HEK293 (cell line): ENCODE results near the gene SSU72.

ENCODE experiments used
- CTCF ChIA-PET: fragments of 350-600 bp; formaldehyde crosslinking; extraction: SDS; loops from one replicate; lab custom pipeline; 2021; ENCODE audit warnings: antibody characterized with exemption; lab: Yijun Ruan, JAX
- POLR2A ChIA-PET: fragments of 300-600 bp; formaldehyde crosslinking; extraction: SDS; loops from one replicate; lab custom pipeline; 2020; ENCODE audit warnings: antibody characterized with exemption, inconsistent platforms; lab: Yijun Ruan, JAX
- H3K27ac ChIP-seq: fragments of 200-500 bp; sonication (Bioruptor generic); 2 replicates; pipeline ENCODE4 v1.5.1; 2014; ENCODE audit warnings: low read depth, low read length, control low read depth, inconsistent platforms; ENCODE audit errors: extremely low read depth
- H3K36me3 ChIP-seq, 2 experiments: fragments of 200-500 bp in 1 of 2; sonication (Bioruptor generic) in 1 of 2; 1 replicate in 1 of 2; 2 replicates in 1 of 2; pipeline ENCODE4 v1.5.1; 2014 to 2017; ENCODE audit warnings: inconsistent platforms in 2 of 2, low read length in 2 of 2; ENCODE audit not compliant: control insufficient read depth in 2 of 2, insufficient read depth in 1 of 2
- H3K4me1 ChIP-seq: fragments of 200-500 bp; sonication (Bioruptor generic); 2 replicates; pipeline ENCODE4 v1.5.1; 2014; ENCODE audit warnings: mild to moderate bottlenecking, low read length, inconsistent platforms; ENCODE audit not compliant: control insufficient read depth, insufficient read depth
- H3K4me3 ChIP-seq: 2 replicates; pipeline ENCODE4 v1.5.1; 2011; ENCODE audit warnings: low read depth, mild to moderate bottlenecking, control low read depth, low read length, moderate library complexity
- H3K9me3 ChIP-seq: fragments of 200-500 bp; sonication (Bioruptor generic); 2 replicates; pipeline ENCODE4 v1.5.1; 2014; ENCODE audit warnings: low read depth, low read length, inconsistent platforms; ENCODE audit not compliant: control insufficient read depth, insufficient read depth
- INSM2 ChIP-seq: fragments of 450-650 bp; formaldehyde crosslinking; IDR thresholded peaks from 2 replicates; pipeline ENCODE4 v1.5.1; 2016; ENCODE audit warnings: missing biosample characterization, missing genetic modification characterization
- KLF17 ChIP-seq: fragments of 450-650 bp; formaldehyde crosslinking; IDR thresholded peaks from 2 replicates; pipeline ENCODE4 v1.5.1; 2016; ENCODE audit warnings: missing biosample characterization, missing genetic modification characterization
- PRDM6 ChIP-seq: fragments of 450-650 bp; formaldehyde crosslinking; IDR thresholded peaks from 2 replicates; pipeline ENCODE4 v1.5.1; 2017; ENCODE audit warnings: missing biosample characterization, missing genetic modification characterization
- SALL2 ChIP-seq: fragments of 450-650 bp; formaldehyde crosslinking; IDR thresholded peaks from 2 replicates; pipeline ENCODE4 v1.5.0; 2017; ENCODE audit warnings: missing biosample characterization, mild to moderate bottlenecking, missing genetic modification characterization, borderline replicate concordance
- SCRT2 ChIP-seq: fragments of 450-650 bp; formaldehyde crosslinking; IDR thresholded peaks from 2 replicates; pipeline ENCODE4 v1.5.1; 2016; ENCODE audit warnings: missing biosample characterization, missing genetic modification characterization
- SP2 ChIP-seq: fragments of 450-650 bp; formaldehyde crosslinking; IDR thresholded peaks from 2 replicates; pipeline ENCODE4 v1.5.1; 2016; ENCODE audit warnings: missing biosample characterization, missing genetic modification characterization
- ZBTB20 ChIP-seq: fragments of 450-650 bp; formaldehyde crosslinking; IDR thresholded peaks from 2 replicates; pipeline ENCODE4 v1.5.1; 2016; ENCODE audit warnings: missing biosample characterization, missing genetic modification characterization
- ZNF146 ChIP-seq: fragments of 450-650 bp; formaldehyde crosslinking; IDR thresholded peaks from 2 replicates; pipeline ENCODE4 v1.5.1; 2016; ENCODE audit warnings: missing biosample characterization, missing genetic modification characterization
- ZNF2 ChIP-seq: fragments of 450-650 bp; formaldehyde crosslinking; IDR thresholded peaks from 2 replicates; pipeline ENCODE4 v1.5.1; 2016; ENCODE audit warnings: missing biosample characterization, missing genetic modification characterization
- ZNF23 ChIP-seq: fragments of 450-650 bp; formaldehyde crosslinking; IDR thresholded peaks from 2 replicates; pipeline ENCODE4 v1.5.1; 2016; ENCODE audit warnings: missing biosample characterization, missing genetic modification characterization, borderline replicate concordance
- ZNF239 ChIP-seq: fragments of 450-650 bp; formaldehyde crosslinking; IDR thresholded peaks from 2 replicates; pipeline ENCODE4 v1.5.1; 2016; ENCODE audit warnings: missing biosample characterization, missing genetic modification characterization
- ZNF280D ChIP-seq: fragments of 450-650 bp; formaldehyde crosslinking; IDR thresholded peaks from 2 replicates; pipeline ENCODE4 v1.5.1; 2016; ENCODE audit warnings: missing biosample characterization, missing genetic modification characterization
- ZNF37A ChIP-seq: fragments of 450-650 bp; IDR thresholded peaks from 2 replicates; pipeline ENCODE4 v1.5.1; 2018; ENCODE audit warnings: missing biosample characterization, missing genetic modification characterization
- ZNF398 ChIP-seq: fragments of 450-650 bp; formaldehyde crosslinking; IDR thresholded peaks from 2 replicates; pipeline ENCODE4 v1.5.1; 2017; ENCODE audit warnings: missing biosample characterization, missing genetic modification characterization
- ZNF544 ChIP-seq: fragments of 450-650 bp; formaldehyde crosslinking; IDR thresholded peaks from 2 replicates; pipeline ENCODE4 v1.5.0; 2017; ENCODE audit warnings: missing biosample characterization, missing genetic modification characterization
- ZNF580 ChIP-seq: fragments of 450-650 bp; formaldehyde crosslinking; IDR thresholded peaks from 2 replicates; pipeline ENCODE4 v1.5.1; 2016; ENCODE audit warnings: missing biosample characterization, missing genetic modification characterization
- ZNF654 ChIP-seq: fragments of 450-650 bp; formaldehyde crosslinking; IDR thresholded peaks from 2 replicates; pipeline ENCODE4 v1.5.1; 2016; ENCODE audit warnings: low read depth, missing biosample characterization, missing genetic modification characterization
- ZNF791 ChIP-seq: fragments of 450-650 bp; formaldehyde crosslinking; IDR thresholded peaks from 2 replicates; pipeline ENCODE4 v1.5.1; 2016; ENCODE audit warnings: missing biosample characterization, missing genetic modification characterization
- ZNF792 ChIP-seq: fragments of 450-650 bp; formaldehyde crosslinking; IDR thresholded peaks from 2 replicates; pipeline ENCODE4 v1.5.1; 2016; ENCODE audit warnings: missing biosample characterization, missing genetic modification characterization
- ZSCAN4 ChIP-seq: fragments of 450-650 bp; formaldehyde crosslinking; IDR thresholded peaks from 2 replicates; pipeline ENCODE4 v1.5.1; 2017; ENCODE audit warnings: missing biosample characterization, missing genetic modification characterization

SSU72 gene

GRCh38 chr1:1567152-1567875 lies 7.3 kb downstream of the SSU72 start (continued):
- TF ChIP-seq ZNF2 (tag by site-specific recombination) = no peak

- H3K9me3 ChIP-seq = no peaks in the 10 kb centered on the region
- CTCF ChIA-PET = no interaction called here
- TF ChIP-seq SP2 (tag by site-specific recombination) (no peak), ZBTB20 (tag by site-specific recombination) (no peak), ZNF580 (tag by site-specific recombination) (no peak), ZNF792 (no peak), ZNF280D (tag by site-specific recombination) (no peak), ZNF398 (tag by site-specific recombination) (no peak), SCRT2 (no peak), ZNF791 (no peak), SALL2 (tag by site-specific recombination) (no peak), ZNF37A (no peak), ZSCAN4 (tag by site-specific recombination) (no peak), INSM2 (tag by site-specific recombination) (no peak), ZNF544 (tag by site-specific recombination) (no peak)
- peaks cover 15 to 78% of the 10 kb centered on the region in 2 experiments; a peak in 2 of 3 replicates for H3K36me3 ChIP-seq
- H3K4me3 ChIP-seq = no peak overlapping the region
- no peaks in the 10 kb centered on the region for H3K4me1 ChIP-seq
- no peak overlapping the region for H3K27ac ChIP-seq
- POLR2A ChIA-PET = interaction anchor here (0.7 to 1.6 kb wide), 2 partner anchors 50 to 159 kb away, joined by 3 to 4 read pairs; partner anchors contain the start of gene MIB2
Observed at GRCh38 chr1:1565340-1565739, 9.3 kb downstream of the SSU72 start.

GRCh38 chr1:1564268-1564667 lies 10.4 kb downstream of the SSU72 start:
- Histone ChIP-seq H3K27ac (no peak overlapping the region), H3K36me3 (peaks cover 12 to 76% of the 10 kb centered on the region in 2 experiments; a peak in 2 of 3 replicates), H3K4me3 (no peak overlapping the region), H3K4me1 (no peaks in the 10 kb centered on the region), H3K9me3 (no peaks in the 10 kb centered on the region)
- ChIA-PET CTCF (no interaction called here), POLR2A (no interaction called here)
- no peak for TF ChIP-seq ZNF792
- TF ChIP-seq PRDM6 (tag by site-specific recombination) = no peak
- no peak for TF ChIP-seq ZNF239 (tag by site-specific recombination)
- no peak for TF ChIP-seq KLF17 (tag by site-specific recombination)
- TF ChIP-seq ZNF654 = no peak
- TF ChIP-seq ZNF23 (tag by site-specific recombination) = no peak
- TF ChIP-seq ZNF146 (tag by site-specific recombination) = no peak
